GM21825 (cell line): Measurements from ENCODE around the gene GGNBP2.

ENCODE experiments used
- ATAC-seq: cut with Tn5 transposase; IDR thresholded peaks from one replicate; pipeline ENCODE4 v1.9.1; 2021; ENCODE audit warnings: mild to moderate bottlenecking, moderate library complexity; ENCODE audit not compliant: unreplicated experiment

GGNBP2 gene

DNA sequence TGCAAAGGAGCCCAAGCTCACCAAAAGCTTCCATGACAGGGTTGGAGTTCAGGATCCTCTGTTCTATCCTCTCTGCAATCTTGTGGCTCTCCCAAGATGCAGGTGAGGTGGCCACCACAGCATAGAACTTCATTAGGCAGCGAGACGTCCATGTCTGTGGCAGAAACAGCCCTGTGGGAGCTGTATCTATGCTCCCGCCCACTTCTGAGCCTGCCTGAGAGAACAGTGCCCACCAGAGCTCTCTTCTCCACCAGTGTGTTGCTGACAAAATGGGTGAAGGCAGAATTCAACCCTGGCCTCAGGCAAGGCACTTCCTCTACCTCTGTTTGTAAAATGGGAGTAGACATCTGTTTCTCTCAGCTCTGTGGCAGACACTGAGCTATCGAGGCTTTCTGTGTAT is 28.9 kb upstream of the GGNBP2 start:
- no peak for ATAC-seq

GRCh38 chr17:36523113-36523512 is 21.6 kb upstream of the GGNBP2 start:
- no peak for ATAC-seq

- no peak for ATAC-seq
Measured at GRCh38 chr17:36524428-36524876, 20.3 kb upstream of the GGNBP2 start.

DNA sequence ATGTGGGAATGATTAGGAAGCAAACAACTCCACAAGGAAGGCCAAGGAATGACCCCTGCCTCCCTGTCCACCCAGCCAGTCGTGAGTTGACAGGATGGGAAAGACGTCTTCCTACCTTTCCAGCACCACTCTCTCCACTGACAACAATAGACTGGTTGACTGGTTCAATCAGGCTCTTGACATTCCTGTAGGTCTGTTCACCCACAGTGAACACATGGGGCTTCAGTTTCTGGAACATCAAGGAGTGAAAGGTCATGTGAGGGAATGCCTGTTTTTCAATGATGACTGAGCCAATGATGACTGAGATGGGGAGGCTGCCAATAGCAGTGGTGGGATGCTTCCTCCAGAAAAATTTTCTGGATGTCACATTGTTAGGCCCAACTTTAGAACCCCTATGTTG is 19.6 kb upstream of the GGNBP2 start:
- no peak for ATAC-seq

DNA sequence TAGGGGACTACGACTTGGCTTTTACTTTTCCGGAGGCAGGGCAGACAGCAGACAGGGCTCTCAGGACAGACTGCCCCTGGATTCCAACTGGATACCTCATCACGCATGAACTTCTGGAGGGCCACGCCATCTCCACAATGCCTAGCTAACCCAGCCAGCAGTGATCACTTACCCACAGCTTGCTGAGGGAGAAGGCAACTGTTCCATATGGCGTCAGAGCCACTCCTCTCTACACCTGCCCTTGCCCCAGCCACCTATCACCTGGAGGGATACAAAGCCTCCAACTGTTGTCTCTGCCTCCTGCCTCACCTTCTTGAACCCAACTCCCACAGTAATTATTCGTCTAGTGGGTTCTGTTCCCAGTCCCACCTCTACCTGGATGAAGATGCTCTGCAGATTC is 18.8 kb upstream of the GGNBP2 start:
- ATAC-seq, result no peak

- no peak for ATAC-seq
Measured at GRCh38 chr17:36527621-36528250, 17.0 kb upstream of the GGNBP2 start.

GRCh38 chr17:36529121-36529520 is 15.6 kb upstream of the GGNBP2 start:
- ATAC-seq, result no peak

DNA sequence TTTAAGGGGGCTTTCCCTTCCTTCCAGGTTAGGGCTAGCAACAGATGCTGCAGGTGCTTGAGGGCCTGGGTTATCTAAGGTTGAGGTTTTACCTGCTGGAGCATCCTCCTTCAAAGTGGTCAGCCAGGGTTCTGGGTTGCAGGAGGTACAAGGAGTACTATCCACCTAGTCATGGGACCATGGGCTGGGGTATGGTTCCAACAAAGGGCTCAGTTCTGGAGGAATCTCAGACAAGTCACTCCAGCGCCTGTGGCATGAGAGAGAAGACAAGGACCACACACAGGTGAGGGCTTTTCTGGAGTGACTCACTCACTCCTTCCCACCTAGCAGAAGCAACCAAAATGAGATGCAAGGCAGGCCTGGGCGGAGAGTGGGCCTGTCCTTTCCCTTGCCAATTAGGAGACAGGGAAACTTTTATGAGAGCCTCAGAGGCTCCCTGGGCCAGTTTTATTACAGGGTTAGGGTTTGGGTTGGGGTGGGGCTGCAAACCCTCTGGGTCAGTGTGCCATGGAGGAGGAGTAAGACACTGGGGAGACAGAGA is 12.2 kb upstream of the GGNBP2 start:
- ATAC-seq, result no peak

DNA sequence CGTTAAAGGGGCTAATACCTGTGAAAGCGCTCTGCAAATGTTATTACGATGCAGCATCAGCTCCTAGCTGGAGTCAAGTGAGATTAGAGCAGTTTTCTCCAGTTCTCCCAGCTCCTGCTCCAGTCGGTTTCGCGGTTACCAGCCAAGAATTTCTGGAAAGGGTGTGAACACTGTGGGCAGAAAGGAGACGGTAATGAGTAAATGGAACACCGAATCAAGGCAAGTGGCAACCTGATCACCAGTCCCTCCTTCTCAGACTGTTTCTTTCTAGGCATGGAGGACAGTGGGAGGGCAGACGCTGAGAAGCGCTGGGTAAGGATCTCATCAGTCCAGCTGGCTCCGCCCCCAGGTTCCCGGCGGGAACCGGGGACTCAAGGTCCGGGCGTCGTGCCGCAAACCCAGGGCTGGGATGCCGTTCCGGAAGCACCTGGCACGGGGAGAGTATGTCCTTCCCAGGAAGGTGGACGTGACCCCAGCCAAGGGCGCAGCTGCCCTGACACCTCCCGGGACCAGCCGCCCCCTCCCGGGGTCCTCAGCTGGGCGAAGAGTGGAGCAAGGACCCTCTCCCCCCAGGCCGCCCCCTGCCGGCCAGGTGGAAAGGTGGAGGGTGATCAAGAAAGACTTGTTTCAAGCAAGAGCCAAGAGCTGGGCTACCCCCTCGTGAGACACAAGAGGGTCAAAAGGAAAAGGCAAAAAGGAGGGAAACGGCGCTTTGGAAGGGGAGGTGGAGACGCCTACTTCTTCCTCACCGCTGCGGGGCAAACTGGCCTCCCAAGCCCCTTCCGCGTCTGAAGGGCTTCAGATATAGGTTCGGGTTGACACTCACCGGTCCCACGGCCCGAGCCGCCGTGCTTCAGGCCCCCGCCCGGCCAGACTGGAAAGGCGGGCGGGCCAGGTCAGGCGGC is 10.5 kb upstream of the GGNBP2 start:
- ATAC-seq, result peak; percentile 20

DNA sequence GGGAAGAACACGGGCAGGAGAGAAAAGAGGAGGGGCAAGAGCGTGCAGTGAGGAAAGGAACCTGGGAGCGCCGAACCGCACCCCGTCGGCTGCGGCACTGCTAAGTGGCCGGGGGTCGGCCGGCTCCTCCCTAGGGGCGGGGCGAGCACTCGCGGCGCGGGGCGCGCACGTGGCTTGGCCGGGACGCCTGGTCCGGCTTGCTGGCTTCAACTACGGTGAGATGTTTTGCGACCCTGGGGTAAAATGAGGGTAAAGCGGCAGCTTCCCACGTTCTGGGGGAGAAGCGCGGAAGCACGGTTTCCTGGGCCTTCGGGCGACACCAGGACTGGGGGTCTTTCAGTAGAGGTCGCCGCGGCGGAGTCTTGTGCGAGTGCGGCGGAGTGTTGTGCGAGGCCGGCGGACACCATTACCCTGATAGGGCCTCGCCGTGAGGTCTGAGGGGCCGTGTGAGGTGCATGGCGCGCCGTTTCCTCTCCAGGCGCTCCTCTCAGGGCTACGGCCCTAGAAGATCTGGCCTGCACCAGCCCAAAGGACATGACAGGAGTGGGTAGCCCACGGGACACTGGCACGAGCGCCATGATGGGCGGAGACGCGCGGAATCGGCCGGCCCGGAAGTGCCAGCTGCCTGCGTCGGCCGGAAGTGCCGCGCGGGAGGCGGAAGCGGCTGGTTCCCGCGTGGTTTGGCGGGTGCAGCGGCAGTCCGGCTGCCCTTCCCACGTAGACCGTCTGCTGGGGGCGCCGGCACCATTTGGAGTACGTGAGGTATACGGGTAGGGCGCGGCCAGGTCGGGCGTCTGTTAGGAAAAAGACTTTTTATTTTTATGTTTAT is 9.7 kb upstream of the GGNBP2 start, which contains the start of the genes MYO19 and PIGW:
Gene MYO19, minus strand, starts transcription at position 29 of the 829 bp plus-strand sequence. CDS start 2,330 bp downstream, outside the sequence.
Gene PIGW, plus strand, starts transcription at position 148 of the 829 bp plus-strand sequence. CDS start 2,115 bp downstream, outside the sequence.
- peak; percentile 63 for ATAC-seq

DNA sequence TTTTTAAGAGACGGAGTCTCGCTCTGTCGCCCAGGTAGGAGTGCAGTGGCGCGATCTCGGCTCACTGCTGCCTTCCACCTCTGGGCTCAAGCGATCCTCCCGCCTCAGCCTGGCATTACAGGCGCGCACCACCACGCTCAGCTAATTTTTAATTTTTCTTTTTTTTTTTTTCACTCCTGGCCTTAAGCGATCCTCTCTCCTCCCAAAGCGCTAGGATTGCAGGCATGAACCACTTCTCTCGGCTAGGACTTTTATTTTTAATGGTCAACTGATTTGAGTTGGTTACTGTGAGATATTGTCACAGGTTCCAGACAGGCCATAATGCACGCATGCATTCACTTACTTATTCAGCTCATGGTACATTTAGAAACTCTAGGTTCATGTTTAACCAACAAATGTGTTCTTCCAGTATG is 9.0 kb upstream of the GGNBP2 start:
- no peak for ATAC-seq

- no peak for ATAC-seq
Measured at GRCh38 chr17:36540696-36541095, 4.0 kb upstream of the GGNBP2 start.

GRCh38 chr17:36542755-36543154 is 2.0 kb upstream of the GGNBP2 start:
- no peak for ATAC-seq

DNA sequence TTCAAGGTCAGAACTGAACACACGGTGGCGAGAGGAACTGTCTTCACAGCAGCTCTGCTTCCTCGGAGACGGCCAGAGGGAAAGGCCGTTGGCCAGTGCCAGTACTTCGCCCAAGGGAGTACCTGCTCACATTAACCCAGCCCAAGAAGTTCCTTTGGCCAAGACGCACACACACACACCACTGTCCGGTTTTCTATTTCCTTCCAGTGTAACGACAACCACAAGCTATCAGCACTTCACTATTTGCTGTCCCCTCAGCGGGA is 744 bp upstream of the GGNBP2 start:
- peak; percentile 14 for ATAC-seq

- no peak for ATAC-seq
Measured at GRCh38 chr17:36545077-36545464, 352 bp downstream of the GGNBP2 start.

DNA sequence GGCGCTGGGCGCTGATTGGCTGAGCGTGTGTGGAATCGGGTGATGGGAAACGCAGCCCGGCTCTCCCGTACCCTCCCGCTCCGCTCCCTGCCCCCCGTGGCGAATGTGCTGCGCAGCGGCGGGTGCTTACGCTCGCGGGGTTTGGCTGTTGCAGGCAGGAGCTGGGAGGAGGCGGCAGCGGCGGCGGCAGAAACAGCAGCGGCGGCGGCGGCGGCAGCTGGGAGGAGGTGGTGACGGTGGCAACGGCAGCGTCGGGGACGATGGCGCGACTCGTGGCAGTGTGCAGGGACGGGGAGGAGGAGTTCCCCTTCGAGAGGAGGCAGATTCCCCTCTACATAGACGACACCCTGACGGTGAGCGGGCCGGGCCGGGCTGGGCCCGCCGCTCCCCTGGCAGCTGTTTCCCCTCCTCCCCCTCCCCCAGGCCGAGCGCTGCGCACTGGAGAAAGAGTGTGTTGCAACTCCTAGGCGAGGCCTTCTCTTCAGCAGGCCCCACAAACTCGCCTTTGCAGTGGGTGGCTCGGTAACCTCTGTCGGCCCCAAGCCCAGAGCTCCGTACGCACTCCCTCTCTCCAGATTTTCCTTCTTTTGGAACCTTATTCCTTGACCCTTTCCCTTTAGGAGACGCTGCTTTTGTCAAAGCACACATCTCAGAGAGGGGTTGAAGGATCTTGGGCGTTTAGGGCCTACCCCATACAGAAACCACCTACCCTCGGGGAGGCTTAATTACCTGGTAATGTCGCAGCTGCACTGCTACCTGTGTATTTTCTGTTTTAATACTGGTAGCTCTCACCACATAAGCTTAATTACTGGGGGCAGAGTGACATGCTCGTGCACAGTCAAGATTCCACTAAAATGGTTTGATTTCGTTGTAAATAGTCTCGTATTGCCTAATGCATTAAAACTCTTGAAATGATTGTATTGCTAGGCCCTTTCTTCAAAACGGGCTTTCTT is 1.0 kb downstream of the GGNBP2 start:
- ATAC-seq, result peak; percentile 60

DNA sequence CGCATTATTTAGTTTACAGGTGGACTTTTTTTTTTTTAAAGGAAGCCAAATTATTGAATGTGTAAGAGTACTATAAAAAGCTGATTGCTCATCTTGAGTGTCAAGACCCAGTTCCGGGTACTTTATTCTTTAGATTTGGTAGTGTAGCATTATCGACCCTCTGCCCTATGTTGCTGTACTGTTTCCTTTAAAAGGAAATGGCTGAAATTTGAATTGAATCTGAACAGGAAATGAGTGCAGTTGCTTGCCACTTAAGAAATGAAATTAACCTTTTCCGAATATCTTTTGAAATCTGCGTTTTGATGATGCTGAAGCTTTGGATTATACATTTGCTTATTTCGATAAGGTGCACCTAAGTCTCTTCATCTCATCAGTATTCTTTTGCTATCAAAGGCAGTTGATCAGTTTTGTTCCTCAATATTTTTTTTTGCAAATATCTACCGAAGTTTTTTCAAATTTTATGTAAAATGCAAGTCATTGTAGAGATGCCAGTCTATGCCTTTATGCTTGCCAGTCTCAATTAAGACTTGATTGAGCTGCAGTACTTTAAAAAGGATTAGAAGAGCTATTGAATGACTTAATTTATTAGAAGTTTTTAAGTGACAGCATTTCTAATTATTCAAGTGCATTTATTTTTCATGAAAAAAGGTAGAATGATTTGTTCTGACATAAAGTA is 1.8 kb downstream of the GGNBP2 start:
- ATAC-seq, result no peak

- no peak for ATAC-seq
Measured at GRCh38 chr17:36547776-36548175, 3.1 kb downstream of the GGNBP2 start.
